Stomach (tissue), 4 donors: ENCODE results near the gene MAGI2.

Source experiments
- EP300 ChIP-seq: sonication (generic); formaldehyde crosslinking; IDR thresholded peaks from one replicate; pipeline ENCODE4 v1.6.1; 2017; ENCODE audit warnings: antibody characterized with exemption
- POLR2A ChIP-seq, 4 donors: fragments of 450-650 bp; IDR thresholded peaks; one replicate each; pipeline ENCODE4 v1.6.1; 2016; ENCODE audit warnings: antibody characterized with exemption in 4 of 4, control low read depth in 2 of 4, mild to moderate bottlenecking in 1 of 4, moderate library complexity in 1 of 4
- POLR2AphosphoS5 ChIP-seq, 3 donors: sonication (generic); formaldehyde crosslinking; IDR thresholded peaks; one replicate each; pipeline ENCODE4 v1.6.1; 2016; ENCODE audit warnings: antibody characterized with exemption in 3 of 3
- TF ChIP-seq, protein P1 (sequence below), 7 experiments: fragments of 450-650 bp in 4 of 7; fragments of 200-600 bp in 3 of 7; sonication (generic) in 3 of 7; IDR thresholded peaks; one replicate each; pipeline ENCODE4 v1.5.1; 2016 to 2019; ENCODE audit warnings: antibody characterized with exemption in 7 of 7, control low read depth in 2 of 7, mild to moderate bottlenecking in 1 of 7

- TF ChIP-seq, protein P1, sequence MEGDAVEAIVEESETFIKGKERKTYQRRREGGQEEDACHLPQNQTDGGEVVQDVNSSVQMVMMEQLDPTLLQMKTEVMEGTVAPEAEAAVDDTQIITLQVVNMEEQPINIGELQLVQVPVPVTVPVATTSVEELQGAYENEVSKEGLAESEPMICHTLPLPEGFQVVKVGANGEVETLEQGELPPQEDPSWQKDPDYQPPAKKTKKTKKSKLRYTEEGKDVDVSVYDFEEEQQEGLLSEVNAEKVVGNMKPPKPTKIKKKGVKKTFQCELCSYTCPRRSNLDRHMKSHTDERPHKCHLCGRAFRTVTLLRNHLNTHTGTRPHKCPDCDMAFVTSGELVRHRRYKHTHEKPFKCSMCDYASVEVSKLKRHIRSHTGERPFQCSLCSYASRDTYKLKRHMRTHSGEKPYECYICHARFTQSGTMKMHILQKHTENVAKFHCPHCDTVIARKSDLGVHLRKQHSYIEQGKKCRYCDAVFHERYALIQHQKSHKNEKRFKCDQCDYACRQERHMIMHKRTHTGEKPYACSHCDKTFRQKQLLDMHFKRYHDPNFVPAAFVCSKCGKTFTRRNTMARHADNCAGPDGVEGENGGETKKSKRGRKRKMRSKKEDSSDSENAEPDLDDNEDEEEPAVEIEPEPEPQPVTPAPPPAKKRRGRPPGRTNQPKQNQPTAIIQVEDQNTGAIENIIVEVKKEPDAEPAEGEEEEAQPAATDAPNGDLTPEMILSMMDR (IDR thresholded peaks at IDR 0.05): no peak
- no peak for TF ChIP-seq POLR2AphosphoS5 (IDR thresholded peaks at IDR 0.05)
- no peak for TF ChIP-seq POLR2A (IDR thresholded peaks at IDR 0.05)
- TF ChIP-seq EP300: no peak
Measured at GRCh38 chr7:78642751-78643150, 810.7 kb downstream of the MAGI2 start.
